Brain microvascular endothelial cell (primary cell): ENCODE data around the gene CBX4.
A peak's percentile ranks its signal among the peaks of the same experiment; 100 is the strongest.

Experiments
- DNase-seq: peaks from one replicate; pipeline ENCODE4 v3.0.0-alpha.2; 2020
- H3K27ac ChIP-seq: fragments of 250-450 bp; sonication (Bioruptor Pico); 2 replicates; pipeline ENCODE4 v1.5.1; 2020; ENCODE audit warnings: mild to moderate bottlenecking, moderate library complexity
- H3K27me3 ChIP-seq: fragments of 250-450 bp; sonication (Bioruptor Pico); replicated peaks from 2 replicates; pipeline ENCODE4 v1.5.1; 2020; ENCODE audit warnings: mild to moderate bottlenecking
- H3K36me3 ChIP-seq: fragments of 250-450 bp; sonication (Bioruptor Pico); replicated peaks from 2 replicates; pipeline ENCODE4 v1.5.1; 2020; ENCODE audit warnings: mild to moderate bottlenecking
- H3K4me3 ChIP-seq: 2 replicates; pipeline ENCODE4 v1.5.1; 2011; ENCODE audit warnings: low read depth, mild to moderate bottlenecking, control low read depth, low read length, moderate library complexity
- in situ Hi-C: cut with HindIII; loops from 2 replicates; pipeline ENCODE4 v1.10.0; 2017; ENCODE audit warnings: low sequenced_read_pairs, low pct_ligation_motif_present
- TF ChIP-seq, protein P1 (sequence below): IDR thresholded peaks from 2 replicates; pipeline ENCODE4 v1.5.1; 2011; ENCODE audit warnings: low read depth, mild to moderate bottlenecking, moderate library complexity, low read length, control low read depth, inconsistent platforms; ENCODE audit errors: missing control alignments

CBX4 gene

DNA sequence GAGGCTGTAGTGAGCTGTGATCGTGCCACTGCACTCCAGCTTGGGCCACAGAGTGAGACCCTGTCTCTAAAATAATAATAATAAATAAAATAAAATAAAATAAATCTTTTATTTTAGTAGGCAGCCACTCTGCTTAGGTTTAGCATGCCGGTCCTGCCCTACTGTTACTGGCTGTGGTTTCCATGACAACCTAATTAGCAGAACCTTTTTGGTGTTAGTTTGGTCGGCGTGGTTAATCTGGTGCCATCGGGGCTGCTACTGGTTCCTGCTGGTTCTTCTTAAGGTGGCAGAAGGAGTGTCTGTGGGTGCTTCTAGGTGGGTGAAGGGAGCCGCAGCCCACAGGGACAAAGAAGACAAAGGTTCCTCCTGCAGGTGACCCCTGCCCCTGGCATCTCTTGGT is 37.8 kb upstream of the CBX4 start:
- Histone ChIP-seq H3K27me3 (no peaks in the 10 kb centered on the region), H3K27ac (no peak overlapping the region), H3K4me3 (no peak overlapping the region), H3K36me3 (no peaks in the 10 kb centered on the region)
- in situ Hi-C loops = no loop called here
- TF ChIP-seq, protein P1, sequence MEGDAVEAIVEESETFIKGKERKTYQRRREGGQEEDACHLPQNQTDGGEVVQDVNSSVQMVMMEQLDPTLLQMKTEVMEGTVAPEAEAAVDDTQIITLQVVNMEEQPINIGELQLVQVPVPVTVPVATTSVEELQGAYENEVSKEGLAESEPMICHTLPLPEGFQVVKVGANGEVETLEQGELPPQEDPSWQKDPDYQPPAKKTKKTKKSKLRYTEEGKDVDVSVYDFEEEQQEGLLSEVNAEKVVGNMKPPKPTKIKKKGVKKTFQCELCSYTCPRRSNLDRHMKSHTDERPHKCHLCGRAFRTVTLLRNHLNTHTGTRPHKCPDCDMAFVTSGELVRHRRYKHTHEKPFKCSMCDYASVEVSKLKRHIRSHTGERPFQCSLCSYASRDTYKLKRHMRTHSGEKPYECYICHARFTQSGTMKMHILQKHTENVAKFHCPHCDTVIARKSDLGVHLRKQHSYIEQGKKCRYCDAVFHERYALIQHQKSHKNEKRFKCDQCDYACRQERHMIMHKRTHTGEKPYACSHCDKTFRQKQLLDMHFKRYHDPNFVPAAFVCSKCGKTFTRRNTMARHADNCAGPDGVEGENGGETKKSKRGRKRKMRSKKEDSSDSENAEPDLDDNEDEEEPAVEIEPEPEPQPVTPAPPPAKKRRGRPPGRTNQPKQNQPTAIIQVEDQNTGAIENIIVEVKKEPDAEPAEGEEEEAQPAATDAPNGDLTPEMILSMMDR = no peak
- DNase-seq = no peak

DNA sequence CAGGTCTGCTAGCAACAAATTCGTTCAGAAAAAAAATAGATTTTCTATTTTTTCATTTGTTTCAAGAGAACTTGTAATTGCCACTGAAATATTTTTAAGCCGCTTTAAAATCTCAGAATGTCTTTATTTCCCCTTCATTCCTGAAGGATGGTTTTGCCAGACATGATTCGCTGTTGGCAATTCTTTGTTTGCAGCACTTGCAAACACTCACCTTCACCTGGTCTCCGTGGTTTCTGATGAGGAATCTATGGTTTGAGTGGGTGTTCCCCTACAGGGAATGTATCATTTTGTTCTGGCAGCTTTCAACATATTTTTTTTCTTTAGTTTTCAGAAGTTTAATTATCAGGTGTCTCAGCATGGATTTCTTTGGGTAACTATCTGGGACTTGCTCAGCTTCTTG is 36.3 kb upstream of the CBX4 start:
- Histone ChIP-seq H3K27me3 (no peaks in the 10 kb centered on the region), H3K27ac (no peak overlapping the region)

DNA sequence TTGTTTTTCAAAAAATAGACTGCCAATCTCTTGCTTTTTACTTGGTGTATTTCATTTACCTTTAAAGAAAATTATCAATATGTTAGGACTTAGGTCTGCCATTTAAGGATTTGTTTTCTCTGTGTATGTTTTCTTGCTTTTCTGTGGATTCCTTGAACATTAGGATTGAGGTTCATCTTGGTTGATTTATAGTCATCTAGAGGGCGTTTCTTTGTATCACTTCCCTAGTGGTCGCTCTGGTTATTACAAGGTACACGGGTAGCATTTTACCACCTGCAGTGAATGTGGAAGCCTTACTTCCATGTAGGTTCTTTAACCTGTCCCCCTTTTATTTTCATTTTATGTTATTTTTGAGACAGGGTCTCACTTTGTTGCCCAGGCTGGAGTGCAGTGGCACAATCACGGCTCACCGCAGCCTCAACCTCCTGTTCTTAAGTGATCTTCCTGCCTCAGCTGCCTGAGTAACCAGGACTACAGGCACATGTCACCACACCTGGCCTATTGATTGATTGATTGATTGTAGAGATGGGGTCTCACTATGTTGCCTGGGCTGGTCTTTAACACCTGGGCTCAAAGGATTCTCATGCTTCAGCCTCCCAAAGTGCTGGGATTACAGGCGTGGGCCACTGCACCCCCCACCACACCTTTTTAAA is 35.2 kb upstream of the CBX4 start:
- DNase-seq = peak; percentile 20
- Histone ChIP-seq H3K27ac (no peak overlapping the region), H3K27me3 (no peaks in the 10 kb centered on the region), H3K4me3 (no peak overlapping the region), H3K36me3 (no peaks in the 10 kb centered on the region)
- TF ChIP-seq, protein P1 = peak; percentile 55
- in situ Hi-C loops = no loop called here

More for the DNA sequence above, 36.3 kb upstream of the CBX4 start:
- TF ChIP-seq, protein P1 = no peak
- Histone ChIP-seq H3K36me3 (no peaks in the 10 kb centered on the region), H3K4me3 (no peak overlapping the region)
- DNase-seq = no peak
- in situ Hi-C loops = no loop called here

DNA sequence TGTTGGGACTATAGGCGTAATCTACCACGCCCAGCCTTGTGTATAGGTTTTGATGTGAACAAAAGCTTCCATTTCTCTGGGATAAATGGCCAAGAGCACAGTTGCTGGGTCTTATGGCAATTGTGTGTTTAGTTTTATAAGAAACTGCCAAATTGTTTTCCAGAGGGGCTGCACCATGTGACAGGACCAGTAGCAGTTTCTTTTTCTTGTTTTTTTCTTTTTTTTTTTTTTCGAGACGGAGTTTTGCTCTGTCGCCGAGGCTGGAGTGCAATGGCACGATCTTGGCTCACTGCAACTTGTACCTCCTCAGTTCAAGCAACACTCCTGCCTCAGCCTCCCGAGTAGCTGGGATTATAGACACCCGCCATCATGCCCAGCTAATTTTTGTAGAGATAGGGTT is 34.3 kb upstream of the CBX4 start:
- TF ChIP-seq, protein P1 = no peak
- DNase-seq = no peak
- in situ Hi-C loops = no loop called here
- Histone ChIP-seq H3K4me3 (no peak overlapping the region), H3K27me3 (no peaks in the 10 kb centered on the region), H3K36me3 (no peaks in the 10 kb centered on the region), H3K27ac (no peak overlapping the region)

DNA sequence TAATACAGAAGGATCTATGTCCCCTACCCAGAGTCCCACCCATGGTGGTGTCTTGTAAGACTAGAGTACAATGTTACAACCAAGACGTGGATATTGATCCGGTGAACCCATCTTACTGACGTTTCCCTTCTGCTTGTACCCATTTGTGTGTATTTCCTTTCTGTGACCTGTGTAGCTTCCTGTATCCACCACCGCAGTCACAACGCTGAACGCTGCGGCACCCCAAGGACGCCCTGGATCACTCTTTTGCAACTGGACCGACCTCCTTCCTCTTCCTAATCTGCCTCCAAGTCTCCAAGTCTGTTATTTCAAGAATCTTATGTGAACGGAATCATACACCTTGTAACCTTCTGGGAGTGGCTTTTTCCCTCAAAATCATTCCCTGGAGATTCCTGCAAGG is 33.5 kb upstream of the CBX4 start:
- Histone ChIP-seq H3K4me3 (no peak overlapping the region), H3K27ac (no peak overlapping the region), H3K27me3 (no peaks in the 10 kb centered on the region), H3K36me3 (no peaks in the 10 kb centered on the region)
- TF ChIP-seq, protein P1 = no peak
- no peak for DNase-seq
- in situ Hi-C loops = no loop called here

DNA sequence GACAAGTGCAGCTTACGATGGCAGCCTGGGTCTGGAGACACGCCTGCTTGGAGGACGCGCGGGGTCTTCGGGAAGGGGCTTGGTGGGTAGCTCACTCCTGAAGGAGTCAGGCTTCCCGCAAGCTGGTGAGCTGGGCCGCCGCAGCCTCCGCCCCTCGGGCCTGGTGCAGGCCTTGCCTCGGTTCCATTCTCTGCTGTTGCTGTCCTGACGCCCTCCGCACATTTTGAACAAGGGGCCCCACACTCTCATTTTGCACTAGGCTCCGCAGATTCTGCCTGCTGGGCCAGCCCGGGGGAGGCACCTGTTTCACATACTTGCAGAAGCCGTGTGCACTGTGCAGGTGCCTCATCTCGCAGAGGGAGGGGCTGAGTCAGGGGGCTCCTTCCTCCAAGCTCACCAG is 31.9 kb upstream of the CBX4 start:
- no peaks in the 10 kb centered on the region for H3K36me3 ChIP-seq
- H3K27me3 ChIP-seq = no peaks in the 10 kb centered on the region
- TF ChIP-seq, protein P1 = no peak
- DNase-seq = no peak
- in situ Hi-C loops = no loop called here
- H3K4me3 ChIP-seq = no peak overlapping the region
- H3K27ac ChIP-seq = no peak overlapping the region
